Midbrain (tissue), 1 donor: ENCODE data around the gene TINAG.

Experiments used
- DNase-seq: peaks from one replicate; lab custom pipeline; 2025; lab: John Stamatoyannopoulos, UW

The TINAG gene

GRCh38 chr6:54427396-54427937 lies 119.2 kb downstream of the TINAG start:
- no peak for DNase-seq

DNA sequence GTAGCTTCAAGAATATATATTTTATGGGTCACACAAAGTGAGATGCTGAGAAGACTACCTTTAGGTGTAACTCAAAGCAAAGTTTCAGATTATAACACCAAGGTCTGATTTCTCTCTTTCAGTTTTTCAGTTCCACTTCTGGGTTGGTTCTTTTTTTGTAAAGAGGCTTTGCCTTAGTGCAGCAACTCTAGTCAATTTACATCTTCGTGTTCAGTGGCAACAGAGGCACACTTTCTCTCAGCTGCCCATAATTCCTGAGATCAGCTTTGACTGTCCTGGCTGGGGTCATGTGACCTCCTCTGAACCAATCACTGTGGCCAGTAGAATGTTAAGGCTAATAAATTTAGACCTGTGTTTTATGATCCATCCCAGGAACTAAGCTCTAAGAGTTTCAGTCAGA lies 120.2 kb downstream of the TINAG start:
- DNase-seq, result no peak

- DNase-seq, result no peak
Measured at GRCh38 chr6:54431466-54431865, 123.2 kb downstream of the TINAG start.
